CMK (cell line): ENCODE measurements around the gene ZNF513.
A peak's percentile ranks its signal among the peaks of the same experiment; 100 is the strongest.
"Not testable (repeated sequence)": the region's sequence is repeated elsewhere in the genome, so short reads cannot be mapped to it uniquely, and the experiment has no call there.

Experiments used
- DNase-seq: peaks from one replicate; pipeline ENCODE4 v3.0.0-alpha.2; 2010; ENCODE audit warnings: low read depth

Gene ZNF513

DNA sequence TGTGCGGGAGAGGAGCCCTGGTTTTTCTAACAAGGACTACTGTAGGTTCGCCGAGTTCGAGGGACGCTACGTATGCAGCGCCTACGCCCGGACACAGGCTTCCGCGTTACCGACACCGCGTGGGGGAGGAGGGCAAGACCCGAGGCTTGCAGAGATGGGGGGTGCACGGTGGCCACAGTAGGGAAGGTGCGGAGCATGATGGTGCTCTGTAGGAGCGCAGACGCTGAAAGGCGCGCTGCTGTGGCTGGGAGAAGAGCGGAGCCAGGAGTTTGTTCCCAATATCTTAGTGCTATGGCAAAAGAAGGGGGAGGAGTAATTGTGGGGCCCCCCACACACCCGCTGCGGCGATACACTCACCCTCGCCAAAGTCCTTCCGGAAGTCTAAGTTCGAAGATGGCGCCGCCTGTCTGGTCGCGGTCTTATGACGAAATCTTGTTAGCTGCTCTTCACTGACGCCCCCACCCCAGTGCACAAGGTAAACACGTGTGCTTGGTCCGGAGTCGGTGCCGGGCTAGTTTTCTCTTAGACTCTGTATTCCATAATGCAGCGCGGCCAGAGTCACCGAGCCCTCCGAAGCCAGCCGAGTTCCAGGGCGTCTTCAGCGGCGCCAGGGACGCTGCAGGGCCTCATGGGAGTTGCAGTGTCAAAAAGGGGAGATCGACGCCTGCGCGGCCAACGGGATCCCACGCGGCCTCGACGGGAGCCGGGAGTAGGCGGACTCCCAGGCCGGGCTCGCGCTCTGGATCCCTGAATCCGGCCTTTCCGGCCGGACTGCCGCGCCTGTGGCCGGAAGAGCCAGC, 24.0 kb downstream of the ZNF513 start, which contains the start of gene GTF3C2:
Gene GTF3C2, minus strand, starts transcription at position 383 of the 800 bp plus-strand sequence. CDS start 13,210 bp downstream, outside the sequence.
- peak; percentile 98 for DNase-seq

GRCh38 chr2:27356056-27356381, 24.5 kb downstream of the ZNF513 start:
- DNase-seq, result no peak

GRCh38 chr2:27354597-27354927, 26.0 kb downstream of the ZNF513 start:
- DNase-seq, result no peak

GRCh38 chr2:27353762-27354596, 26.6 kb downstream of the ZNF513 start:
- DNase-seq, result no peak

DNA sequence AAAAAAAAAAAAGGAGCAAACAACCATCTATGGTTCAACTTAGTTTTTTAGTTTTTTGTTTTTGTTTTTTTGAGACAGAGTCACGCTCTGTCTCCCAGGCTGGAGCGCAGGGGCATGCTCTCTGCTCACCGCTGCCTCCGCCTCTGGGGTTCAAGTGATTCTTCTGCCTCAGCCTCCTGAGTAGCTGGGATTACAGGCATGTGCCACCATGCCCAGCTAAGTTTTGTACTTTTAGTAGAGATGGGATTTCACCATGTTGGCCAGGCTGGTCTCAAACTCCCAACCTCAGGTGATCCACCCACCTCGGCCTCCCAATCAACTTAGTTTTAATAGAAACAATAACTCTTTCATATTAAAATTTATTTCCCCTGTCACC, 27.2 kb downstream of the ZNF513 start:
- DNase-seq, result not testable (repeated sequence)

GRCh38 chr2:27351802-27352598, 28.5 kb downstream of the ZNF513 start:
- DNase-seq, result no peak

DNA sequence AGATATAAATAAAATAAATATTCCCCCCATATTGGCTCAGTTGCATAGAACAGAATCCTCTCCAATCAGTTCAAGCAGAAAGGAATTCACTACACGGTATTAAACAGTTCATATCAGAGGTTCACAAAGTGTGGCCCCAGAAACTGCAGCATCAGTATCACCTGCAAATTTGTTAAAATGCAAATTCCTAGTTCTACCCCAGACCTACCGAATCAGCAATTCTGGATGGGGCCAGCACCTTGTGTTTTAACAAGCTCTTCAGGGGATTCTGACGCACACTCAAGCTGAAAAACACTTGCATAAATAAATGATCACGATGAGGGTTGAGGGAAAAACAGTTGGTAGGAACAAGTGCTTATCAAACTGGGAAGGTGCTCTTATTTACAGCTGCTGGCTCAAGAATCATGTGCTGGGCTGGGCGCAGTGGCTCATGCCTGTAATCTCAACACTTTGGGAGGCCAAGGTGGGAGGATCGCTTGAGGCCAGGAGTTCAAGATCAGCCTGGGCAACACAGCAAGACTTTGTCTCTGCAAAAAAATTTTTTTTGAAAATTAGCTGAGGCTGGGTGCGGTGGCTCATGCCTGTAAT, 30.3 kb downstream of the ZNF513 start:
- DNase-seq, result no peak

DNA sequence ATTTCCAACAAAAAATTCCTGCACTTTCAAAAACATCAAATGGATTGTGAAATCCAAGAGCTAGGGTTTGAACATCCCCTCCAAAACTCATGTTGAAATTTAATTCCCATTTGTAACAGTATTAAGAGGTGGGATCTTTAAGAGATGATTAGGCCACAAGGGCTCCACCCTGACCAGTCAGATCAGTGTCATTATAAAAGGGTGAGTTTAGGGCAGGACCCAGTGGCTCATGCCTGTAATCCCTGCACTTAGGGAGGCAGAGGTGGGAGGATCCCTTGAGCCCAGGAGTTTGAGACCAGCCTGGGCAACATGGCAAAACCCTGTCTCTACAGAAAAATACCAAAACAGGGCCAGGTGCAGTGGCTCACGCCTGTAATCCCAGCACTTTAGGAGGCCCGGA, 32.9 kb downstream of the ZNF513 start:
- DNase-seq, result no peak

DNA sequence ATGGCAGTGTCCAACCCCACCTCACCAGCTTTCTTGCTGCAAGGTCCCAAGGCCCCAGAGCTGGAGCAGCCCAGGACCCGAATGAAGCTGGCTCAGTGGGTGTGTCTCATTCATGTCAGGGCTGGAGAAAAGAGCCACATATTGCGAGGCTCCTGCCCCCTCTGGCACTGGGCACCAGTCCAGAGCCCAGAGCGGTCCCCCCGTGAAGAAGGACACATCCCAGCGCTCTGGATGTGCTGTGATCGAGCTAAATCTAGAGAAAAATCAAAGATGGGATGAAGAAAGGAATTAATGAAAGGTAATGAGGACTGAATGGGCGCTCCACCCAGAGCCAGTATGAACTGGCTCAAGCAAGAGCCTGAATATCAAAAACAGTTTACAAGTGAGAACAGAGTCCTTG, 44.4 kb downstream of the ZNF513 start:
- DNase-seq, result no peak

- no peak for DNase-seq
These were observed 45.2 kb downstream of the ZNF513 start for GRCh38 chr2:27335311-27335710.
